HG03064 (cell line): Measurements from ENCODE around the gene DSCAM.

Experiments
- ATAC-seq: cut with Tn5 transposase; IDR thresholded peaks from one replicate; pipeline ENCODE4 v1.9.1; 2021; ENCODE audit warnings: low read depth; ENCODE audit not compliant: unreplicated experiment

DSCAM gene

DNA sequence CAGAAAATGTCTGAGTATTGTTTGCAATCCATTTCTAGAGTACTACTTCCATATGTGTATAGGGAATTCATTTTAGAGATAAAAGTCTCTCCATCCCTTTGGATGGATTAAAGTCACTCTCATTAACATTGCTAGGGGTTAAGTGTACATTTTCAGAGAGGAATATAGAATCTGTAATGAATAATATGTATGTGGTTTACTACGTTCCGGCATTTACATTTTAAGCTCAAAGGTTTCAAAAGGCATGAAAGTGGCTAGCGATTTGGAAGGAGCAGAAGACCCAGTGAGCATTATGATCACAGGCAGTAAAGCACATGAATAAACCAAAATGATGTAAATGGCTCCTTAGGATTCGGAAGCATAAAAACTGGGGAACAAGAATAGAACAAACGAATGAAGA is 123.0 kb downstream of the DSCAM start:
- no peak for ATAC-seq

DNA sequence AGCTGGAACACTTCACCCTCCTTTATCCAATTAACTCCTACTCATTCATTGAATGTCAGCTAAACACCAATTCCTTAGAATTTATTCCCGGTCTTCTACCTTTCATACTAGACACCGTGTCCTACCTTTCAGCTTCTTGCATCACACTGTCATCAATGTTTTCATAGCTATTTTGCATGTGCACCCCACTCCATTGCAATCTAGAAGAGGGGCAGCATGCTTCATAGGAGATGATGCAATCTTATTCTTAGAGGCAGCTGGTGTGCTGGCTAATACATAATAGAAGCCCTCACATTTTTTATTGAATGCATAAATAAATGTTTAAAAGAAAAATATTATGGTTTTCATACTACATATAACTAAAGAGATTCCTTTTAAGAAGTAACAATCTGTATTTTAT is 123.6 kb downstream of the DSCAM start:
- ATAC-seq: no peak

DNA sequence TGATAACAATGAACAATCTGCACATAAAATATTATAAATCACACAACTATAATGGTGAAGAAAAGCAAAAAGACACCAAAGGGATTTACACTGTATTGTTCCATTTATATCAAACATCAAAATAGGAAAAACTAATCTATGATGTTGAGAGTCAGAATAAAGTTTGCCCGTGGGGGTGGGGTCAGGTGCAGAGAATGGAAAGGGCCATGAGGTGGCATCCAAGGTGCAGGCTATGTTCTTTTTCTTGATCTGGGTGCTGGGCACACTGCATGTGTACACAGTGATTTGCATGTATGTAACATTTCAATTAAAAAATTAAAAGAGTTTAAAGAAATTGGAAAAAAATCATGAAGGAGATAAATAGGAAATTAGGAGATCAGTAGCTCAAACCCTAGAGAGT is 127.3 kb downstream of the DSCAM start:
- no peak for ATAC-seq

GRCh38 chr21:40717028-40717427 is 129.9 kb downstream of the DSCAM start:
- no peak for ATAC-seq

GRCh38 chr21:40714536-40714935 is 132.4 kb downstream of the DSCAM start:
- ATAC-seq: no peak

DNA sequence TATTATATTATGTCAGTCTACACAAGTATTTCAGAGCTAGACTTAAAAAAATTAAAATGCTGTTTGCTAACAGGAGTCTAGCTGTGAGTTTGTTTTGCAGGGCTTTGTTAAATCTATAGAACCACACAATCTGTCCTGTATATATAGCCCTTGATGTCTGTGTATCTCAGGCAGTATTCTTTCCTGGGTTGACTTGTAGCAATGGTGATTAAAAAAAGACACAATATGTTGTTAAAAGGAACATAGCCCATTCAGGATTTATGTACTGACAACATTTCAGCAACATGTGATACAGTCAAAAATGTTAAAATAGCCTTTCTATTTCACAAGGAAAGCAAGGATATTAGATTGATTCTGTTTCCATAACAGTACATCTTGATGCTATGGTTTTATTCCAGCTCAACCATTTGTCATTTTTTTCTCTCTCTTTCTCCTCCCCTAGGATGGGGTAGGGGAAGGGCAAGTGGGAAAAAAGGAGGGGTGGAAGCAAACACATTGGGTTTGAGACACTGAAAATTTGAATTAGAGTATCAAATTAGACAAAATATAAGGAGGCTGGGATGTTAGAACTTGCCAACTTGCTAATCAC is 139.2 kb downstream of the DSCAM start:
- ATAC-seq: no peak

- ATAC-seq: no peak
Observed at GRCh38 chr21:40706806-40707655, 139.9 kb downstream of the DSCAM start.

- ATAC-seq: no peak
Observed at GRCh38 chr21:40706176-40706575, 140.8 kb downstream of the DSCAM start.

DNA sequence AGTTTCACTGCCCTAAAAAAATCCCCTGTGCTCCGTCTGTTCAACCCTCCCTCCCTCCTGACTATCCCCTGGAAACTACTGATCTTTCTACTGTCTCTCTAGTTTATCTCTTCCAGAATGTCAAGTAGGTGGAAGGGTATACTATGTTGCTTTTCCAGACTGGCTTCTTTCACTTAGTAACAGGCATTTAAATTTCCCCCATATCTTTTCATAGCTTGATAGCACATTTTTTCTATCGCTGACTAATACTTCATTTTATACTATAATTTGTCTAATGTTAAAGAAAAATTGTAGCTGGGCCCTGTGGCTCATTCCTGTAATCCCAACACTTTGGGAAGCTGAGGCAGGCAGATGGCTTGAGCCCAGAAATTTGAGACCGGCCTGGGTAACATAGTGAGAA is 142.8 kb downstream of the DSCAM start:
- no peak for ATAC-seq

- no peak for ATAC-seq
Observed at GRCh38 chr21:40699366-40699765, 147.6 kb downstream of the DSCAM start.

GRCh38 chr21:40696246-40696645 is 150.7 kb downstream of the DSCAM start:
- no peak for ATAC-seq

DNA sequence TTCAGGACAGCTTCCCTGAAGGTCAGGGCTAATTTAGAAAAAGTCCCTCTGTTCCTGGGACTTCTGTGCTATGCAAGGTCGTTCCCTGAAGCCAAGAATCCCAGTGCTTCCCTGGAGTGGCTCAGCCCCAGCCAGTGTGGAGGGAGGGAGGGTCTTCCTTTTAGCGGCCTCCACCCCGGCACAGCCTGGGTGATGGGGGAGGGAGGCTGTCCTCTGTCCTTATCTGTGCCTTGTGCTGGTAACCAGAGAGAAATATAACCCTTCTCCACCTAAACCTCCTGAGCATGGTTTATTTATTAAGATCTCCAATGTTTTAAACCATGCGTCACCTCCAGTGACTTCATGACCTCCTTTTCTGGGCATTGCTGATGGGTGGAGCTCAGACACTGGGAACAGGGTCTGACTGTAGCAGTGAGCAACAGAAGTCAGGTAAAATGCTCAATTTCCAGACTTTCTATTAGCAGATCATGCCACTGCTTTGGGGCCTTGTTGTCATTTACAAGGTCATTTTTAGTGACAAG is 157.1 kb downstream of the DSCAM start:
- no peak for ATAC-seq

GRCh38 chr21:40689217-40689616 is 157.7 kb downstream of the DSCAM start:
- no peak for ATAC-seq

GRCh38 chr21:40688106-40688864 is 158.7 kb downstream of the DSCAM start:
- ATAC-seq: no peak

DNA sequence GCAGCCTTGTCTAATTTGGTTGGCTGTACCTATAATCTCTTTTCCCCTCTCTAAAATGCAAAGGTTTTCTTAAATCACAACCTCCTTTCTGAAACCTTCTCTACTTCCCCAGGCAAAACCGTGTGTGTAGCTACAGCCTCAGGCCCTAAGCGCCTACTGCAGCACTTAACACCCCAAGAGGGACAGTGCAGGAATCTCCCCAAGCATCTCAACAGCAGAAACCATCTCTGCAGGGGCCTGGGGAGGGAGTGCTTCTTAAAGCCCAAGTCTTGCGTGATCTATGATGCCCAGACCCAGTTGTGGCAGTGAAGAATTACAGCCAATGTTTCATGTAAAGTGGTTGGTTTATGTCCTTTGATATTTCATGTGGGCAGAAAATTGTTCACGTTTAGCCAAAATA is 159.3 kb downstream of the DSCAM start:
- ATAC-seq: no peak

DNA sequence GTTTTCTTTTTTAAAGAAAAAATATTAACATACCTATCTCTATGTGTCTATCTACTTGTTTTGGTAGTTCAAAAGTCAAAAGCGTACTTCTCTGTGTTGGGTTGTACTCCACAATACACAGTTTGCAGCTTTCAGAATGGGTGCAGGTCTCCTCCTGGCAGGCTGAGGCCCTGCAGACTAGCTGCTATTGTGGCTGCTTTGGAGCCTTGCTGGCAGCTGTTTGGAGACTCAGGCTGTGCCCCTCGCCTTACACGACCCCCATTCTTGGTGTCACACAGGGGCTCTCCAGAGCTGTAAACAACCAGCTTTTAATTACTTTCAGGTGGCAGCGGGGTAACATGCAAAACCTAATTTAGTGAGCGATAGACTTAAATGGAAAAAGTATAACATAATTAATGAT is 160.4 kb downstream of the DSCAM start:
- no peak for ATAC-seq

GRCh38 chr21:40685141-40685540 is 161.8 kb downstream of the DSCAM start:
- ATAC-seq: no peak

GRCh38 chr21:40684726-40685125 is 162.2 kb downstream of the DSCAM start:
- no peak for ATAC-seq

DNA sequence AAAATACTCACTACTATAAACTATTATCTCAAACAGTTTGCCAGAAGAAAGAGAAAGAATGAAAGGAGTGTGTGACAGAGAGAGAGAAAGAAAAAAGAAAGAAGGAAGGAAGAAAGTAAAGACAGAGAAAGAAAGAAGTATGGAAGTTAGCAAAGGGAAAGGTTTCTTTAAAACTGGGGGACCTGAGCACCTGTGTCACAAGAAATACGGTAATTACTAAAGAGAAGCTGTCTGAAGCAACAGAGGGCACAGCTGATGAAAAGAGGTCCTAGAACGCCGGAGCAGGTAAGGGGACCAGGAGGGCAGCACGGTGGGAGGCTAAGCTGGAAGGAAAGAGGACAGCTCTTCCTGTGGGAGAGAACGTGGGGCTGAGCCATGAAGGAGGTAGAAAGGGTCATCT is 163.6 kb downstream of the DSCAM start:
- ATAC-seq: no peak

GRCh38 chr21:40681164-40681859 is 165.6 kb downstream of the DSCAM start:
- ATAC-seq: no peak

- ATAC-seq: no peak
Observed at GRCh38 chr21:40680311-40680710, 166.6 kb downstream of the DSCAM start.
